Adipose tissue (tissue), 3 donors: Measurements from ENCODE around the gene PIP5K1B. TPM values are rescaled to one million over a fixed set of nuclear protein-coding genes. Genes with fewer than 3 reads are reported as not detected.

ENCODE experiments used
- H3K27ac ChIP-seq: one replicate; pipeline ENCODE4 v1.5.1; 2013; ENCODE audit warnings: low read depth, low read length
- WGBS, 3 donors: extraction: QIAGEN DNeasy Blood & Tissue Kit; methylation state at CpG; one replicate each; pipeline ENCODE4 v1.1.7; 2013; 5-methylcytosine and 5-hydroxymethylcytosine counted together
- polyA plus RNA-seq, 3 donors: library from polyadenylated mRNA; stranded (reverse); fragments of 200-250 nt; gene quantifications; one replicate each; pipeline ENCODE4 v1.2.3, GENCODE V29; 2013
- donor health status: healthy with polysubstance abuse.
- donor health status: Bipolar disorder and iron deficiency.
- donor health status: healthy.

Gene PIP5K1B
- polyA plus RNA-seq, 3 donors: 0.67 to 4.3 (median 2.0) TPM

GRCh38 chr9:68825762-68826472 lies 120.9 kb downstream of the PIP5K1B start:
- no peak overlapping the region for H3K27ac ChIP-seq
- 55 to 67% (median 62%) methylated on average over 9 of the region's 9 CpGs for WGBS, 3 donors

GRCh38 chr9:68827837-68828744 lies 123.1 kb downstream of the PIP5K1B start:
- 85 to 91% (median 85%) methylated on average over 14 of the region's 14 CpGs for WGBS, 3 donors
- no peak overlapping the region for H3K27ac ChIP-seq

GRCh38 chr9:68832101-68832500 lies 127.1 kb downstream of the PIP5K1B start:
- no peak overlapping the region for H3K27ac ChIP-seq

- WGBS, 3 donors: 58 to 92% (median 85%) methylated on average over 7 of the region's 7 CpGs
- no peak overlapping the region for H3K27ac ChIP-seq
These were observed 128.0 kb downstream of the PIP5K1B start for GRCh38 chr9:68832861-68833518.

DNA sequence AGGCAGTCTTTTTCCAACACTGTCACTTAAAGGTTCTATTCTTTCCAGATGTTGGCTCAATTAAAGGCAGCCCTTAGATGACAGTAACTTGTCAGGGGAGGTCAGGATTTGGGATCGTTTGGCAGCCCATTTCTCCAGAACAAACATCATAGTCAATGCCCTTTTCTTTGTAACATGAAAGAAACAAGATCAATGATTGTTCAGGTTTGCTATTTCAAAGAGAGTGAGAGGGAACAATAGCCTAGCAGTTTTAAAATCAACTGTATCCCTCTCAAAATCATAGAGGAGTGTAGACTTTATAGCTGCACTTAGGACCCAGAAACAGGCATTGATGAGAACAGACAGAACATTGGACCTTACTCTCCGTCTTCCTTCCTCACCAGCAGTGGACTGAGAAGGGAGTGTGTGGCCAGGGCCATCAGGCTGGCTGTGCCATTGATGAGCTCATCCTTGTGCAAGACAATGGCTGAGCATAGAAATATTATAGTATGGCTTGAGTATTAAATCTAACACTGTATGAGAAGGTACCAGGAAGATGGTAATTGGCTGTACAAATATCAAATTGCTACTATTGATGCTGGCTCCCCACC lies 130.0 kb downstream of the PIP5K1B start:
- 54 to 76% (median 73%) methylated on average over 2 of the region's 2 CpGs for whole genome bisulfite sequencing, 3 donors
- no peak overlapping the region for H3K27ac ChIP-seq

DNA sequence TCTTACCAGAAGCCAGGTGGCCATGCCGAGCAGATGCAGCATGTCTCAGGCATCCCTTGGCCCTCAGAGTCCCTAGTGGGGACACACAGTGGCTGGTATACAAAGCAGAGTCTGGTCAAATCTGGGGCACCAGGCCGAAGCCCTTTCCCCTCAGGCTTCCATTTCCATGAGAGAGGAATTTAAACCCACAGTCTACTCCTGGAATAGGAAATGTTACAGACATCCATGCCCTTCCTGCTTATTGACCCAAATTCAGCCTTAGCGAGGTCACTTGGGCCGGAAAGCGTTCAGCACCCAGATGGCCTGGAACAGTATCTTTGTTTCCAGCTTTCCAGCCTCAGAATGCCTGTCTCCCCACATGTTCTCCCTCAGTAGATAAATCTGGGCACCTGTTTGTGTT lies 131.7 kb downstream of the PIP5K1B start:
- no peak overlapping the region for H3K27ac ChIP-seq
- WGBS, 3 donors: 63 to 74% (median 72%) methylated on average over 5 of the region's 5 CpGs

DNA sequence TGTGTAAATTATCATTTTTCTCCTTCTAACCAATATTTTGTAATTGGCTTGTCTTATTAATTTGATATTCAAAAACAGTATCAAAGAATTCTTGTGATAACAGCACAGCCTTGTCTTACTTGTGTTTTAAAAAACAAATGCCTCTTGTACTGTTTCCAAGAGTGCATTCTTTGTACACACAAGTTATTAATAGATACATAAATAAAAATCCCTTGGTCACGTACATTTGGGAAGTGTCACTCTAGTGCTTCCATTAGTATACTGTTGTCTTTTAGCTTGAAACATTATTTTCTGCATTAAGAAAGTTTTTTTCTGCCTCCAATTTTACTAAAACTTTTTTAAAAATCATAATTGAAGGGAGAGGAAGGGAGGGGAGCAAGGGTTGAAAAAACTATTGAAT lies 133.2 kb downstream of the PIP5K1B start:
- WGBS, 3 donors: 40 to 59% (median 50%) methylated on average over 1 of the region's 1 CpG
- no peak overlapping the region for H3K27ac ChIP-seq

GRCh38 chr9:68841276-68842052 lies 136.4 kb downstream of the PIP5K1B start:
- no peak overlapping the region for H3K27ac ChIP-seq
- 68 to 80% (median 71%) methylated on average over 6 of the region's 6 CpGs for WGBS, 3 donors

- WGBS, 3 donors: 83 to 97% (median 89%) methylated on average over 2 of the region's 2 CpGs
- H3K27ac ChIP-seq: no peak overlapping the region
These were observed 137.5 kb downstream of the PIP5K1B start for GRCh38 chr9:68842568-68842967.

DNA sequence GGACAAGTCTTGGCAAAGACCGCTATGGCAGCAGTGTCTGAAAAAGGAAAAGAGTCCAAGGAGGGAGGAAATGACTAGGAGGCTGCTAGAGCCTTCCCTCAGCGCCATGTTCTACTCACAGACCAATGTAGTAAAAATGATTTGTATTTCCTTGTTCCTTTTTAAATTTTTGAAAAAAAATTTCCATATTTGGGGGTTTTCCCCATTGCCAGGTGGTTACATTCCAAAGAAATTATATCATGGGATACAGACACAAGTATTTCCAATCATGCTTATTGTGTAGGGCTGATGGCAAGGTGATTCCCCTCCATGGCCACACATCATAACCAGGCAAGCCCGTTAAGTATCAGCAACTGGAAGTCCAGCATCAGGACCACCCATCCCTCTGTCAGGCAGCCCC lies 138.2 kb downstream of the PIP5K1B start:
- WGBS, 3 donors: 61 to 76% (median 74%) methylated on average over 3 of the region's 3 CpGs
- H3K27ac ChIP-seq: no peak overlapping the region

DNA sequence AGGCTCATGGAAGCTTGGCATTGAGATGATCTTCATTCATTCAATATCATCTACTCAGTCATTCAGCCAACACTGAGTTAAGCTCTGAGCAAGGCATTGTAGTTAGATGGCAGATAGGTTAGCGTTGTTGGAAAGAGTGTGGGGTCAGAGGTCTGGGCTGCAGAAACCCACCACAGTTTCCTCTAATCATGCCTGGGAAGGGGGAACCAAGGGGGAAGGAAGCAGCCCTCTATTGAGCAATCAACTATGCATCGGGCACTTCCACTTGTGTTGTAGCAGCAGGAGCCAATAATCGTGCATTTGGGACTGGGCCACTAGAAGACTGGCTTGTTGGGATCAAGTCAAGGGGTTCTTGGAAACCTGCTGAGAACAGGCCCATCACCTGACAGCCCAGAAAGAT lies 139.1 kb downstream of the PIP5K1B start:
- WGBS, 3 donors: 41 to 89% (median 53%) methylated on average over 3 of the region's 3 CpGs
- H3K27ac ChIP-seq: no peak overlapping the region

DNA sequence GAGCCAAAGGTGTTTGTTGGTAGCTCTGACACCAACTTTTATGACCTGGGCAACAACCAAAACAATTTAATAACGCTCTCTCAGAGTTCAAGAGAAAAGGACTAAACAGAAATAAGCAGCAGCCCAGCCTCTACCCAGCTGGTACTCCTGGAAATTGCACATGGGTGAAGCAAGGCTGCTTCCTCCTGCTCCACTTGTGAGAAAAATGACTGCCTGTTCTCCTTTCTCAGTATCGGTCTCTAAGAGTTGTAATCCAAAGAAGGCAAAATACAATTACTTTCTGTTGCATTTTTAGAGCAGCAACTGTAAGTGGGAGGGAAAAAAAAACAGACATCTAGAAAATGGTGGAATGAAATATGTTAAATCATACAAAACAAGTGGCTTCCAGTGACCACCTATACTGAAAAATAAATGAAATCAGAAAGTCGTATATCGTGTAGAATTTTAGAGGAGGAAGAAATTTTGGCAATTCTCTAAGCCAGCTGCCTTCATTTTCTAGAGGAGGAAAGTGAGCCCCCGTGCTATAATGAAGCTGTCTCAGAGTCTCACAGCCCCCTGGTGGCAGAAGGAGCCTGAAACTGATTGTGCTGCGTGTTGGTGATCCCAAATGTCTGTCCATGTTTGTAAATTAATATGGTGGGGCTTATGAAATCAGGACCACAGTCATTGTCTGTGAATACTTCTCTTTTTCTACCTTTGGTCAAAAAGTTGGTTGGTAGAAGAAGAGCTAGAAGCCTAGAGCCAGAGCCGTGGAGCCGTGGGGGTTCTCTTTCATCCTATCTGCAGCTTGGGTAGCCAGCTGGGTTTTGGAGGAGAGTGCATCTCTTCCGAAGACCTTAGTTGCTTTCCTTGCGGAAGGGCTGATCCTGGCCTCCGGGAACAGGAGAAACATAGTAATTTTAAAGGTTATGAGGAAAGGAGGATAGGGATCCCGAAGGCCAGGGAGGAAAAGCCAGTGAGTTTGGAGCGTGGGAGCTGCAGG lies 139.9 kb downstream of the PIP5K1B start:
- H3K27ac ChIP-seq: no peak overlapping the region
- WGBS, 3 donors: 59 to 80% (median 60%) methylated on average over 13 of the region's 13 CpGs

GRCh38 chr9:68847765-68848164 lies 142.7 kb downstream of the PIP5K1B start:
- no peak overlapping the region for H3K27ac ChIP-seq

GRCh38 chr9:68851657-68852056 lies 146.6 kb downstream of the PIP5K1B start:
- no peak overlapping the region for H3K27ac ChIP-seq
- WGBS, 3 donors: 68 to 86% (median 84%) methylated on average over 4 of the region's 4 CpGs

GRCh38 chr9:68852941-68853340 lies 147.9 kb downstream of the PIP5K1B start:
- WGBS, 3 donors: 81 to 100% (median 97%) methylated on average over 1 of the region's 1 CpG
- no peak overlapping the region for H3K27ac ChIP-seq

- H3K27ac ChIP-seq: no peak overlapping the region
- 43 to 72% (median 55%) methylated on average over 3 of the region's 3 CpGs for WGBS, 3 donors
These were observed 154.3 kb downstream of the PIP5K1B start for GRCh38 chr9:68859347-68859746.

DNA sequence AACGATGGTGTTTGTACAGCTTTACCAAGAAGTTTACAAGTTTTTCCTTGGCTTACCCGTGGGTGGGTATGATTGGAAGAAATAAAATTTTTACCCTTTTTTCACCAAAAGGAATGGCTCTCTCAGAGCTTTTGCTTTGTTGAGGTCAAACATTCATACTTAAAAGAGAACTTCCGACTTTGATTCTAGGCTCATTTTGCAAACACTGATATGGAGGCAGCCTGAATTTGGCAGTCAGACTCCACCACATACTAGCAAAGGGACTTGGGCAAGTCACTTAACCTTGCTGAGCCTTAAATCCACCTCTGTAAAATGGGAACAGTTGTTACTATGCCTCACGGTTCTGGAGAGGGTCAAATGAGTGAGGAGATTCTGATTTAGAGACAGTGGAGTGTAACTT lies 155.4 kb downstream of the PIP5K1B start:
- H3K27ac ChIP-seq: no peak overlapping the region
- WGBS, 3 donors: 81 to 84% (median 84%) methylated on average over 4 of the region's 4 CpGs
